ENCODE measurements around the gene AACS.
"Not testable (repeated sequence)": the region's sequence is repeated elsewhere in the genome, so short reads cannot be mapped to it uniquely, and the experiment has no call there.

Gene AACS

GRCh38 chr12:125092872-125093680 lies 27.8 kb downstream of the AACS start:
- no peak for DNase-seq

GRCh38 chr12:125093681-125094330 lies 28.6 kb downstream of the AACS start:
- DNase-seq, result no peak

GRCh38 chr12:125096894-125097293 lies 31.7 kb downstream of the AACS start:
- no peak for DNase-seq

GRCh38 chr12:125097427-125097826 lies 32.2 kb downstream of the AACS start:
- no peak for DNase-seq

GRCh38 chr12:125098676-125099408 lies 33.6 kb downstream of the AACS start:
- no peak for DNase-seq

- DNase-seq, result no peak
Observed at GRCh38 chr12:125099409-125099782, 34.2 kb downstream of the AACS start.

GRCh38 chr12:125100551-125101434 lies 35.6 kb downstream of the AACS start:
- DNase-seq, result no peak

GRCh38 chr12:125104982-125105381 lies 39.7 kb downstream of the AACS start:
- DNase-seq, result no peak

GRCh38 chr12:125105600-125105999 lies 40.4 kb downstream of the AACS start:
- no peak for DNase-seq

- no peak for DNase-seq
Observed at GRCh38 chr12:125110641-125111360, 45.6 kb downstream of the AACS start.

GRCh38 chr12:125111403-125111802 lies 46.2 kb downstream of the AACS start:
- DNase-seq, result no peak

GRCh38 chr12:125112614-125113013 lies 47.4 kb downstream of the AACS start:
- not testable (repeated sequence) for DNase-seq

GRCh38 chr12:125113263-125113662 lies 48.0 kb downstream of the AACS start:
- DNase-seq, result no peak

- no peak for DNase-seq
Observed at GRCh38 chr12:125113789-125114188, 48.6 kb downstream of the AACS start.

GRCh38 chr12:125114365-125115141 lies 49.3 kb downstream of the AACS start:
- no peak for DNase-seq

GRCh38 chr12:125120566-125120965 lies 55.3 kb downstream of the AACS start:
- no peak for DNase-seq

GRCh38 chr12:125121106-125121505 lies 55.9 kb downstream of the AACS start:
- DNase-seq, result no peak

GRCh38 chr12:125122668-125123067 lies 57.4 kb downstream of the AACS start:
- DNase-seq, result no peak

GRCh38 chr12:125124320-125124966 lies 59.2 kb downstream of the AACS start:
- DNase-seq, result no peak

- no peak for DNase-seq
Observed at GRCh38 chr12:125125271-125125670, 60.0 kb downstream of the AACS start.
